Activated T-cell treated with anti-CD3 and anti-CD28 coated beads for 4 hours (primary cell): ENCODE results near the gene NAXD.
"Not testable (repeated sequence)": the region's sequence is repeated elsewhere in the genome, so short reads cannot be mapped to it uniquely, and the experiment has no call there.

ENCODE experiments used
- DNase-seq: peaks from one replicate; pipeline ENCODE4 v3.0.0-alpha.2; 2020

The NAXD gene

DNA sequence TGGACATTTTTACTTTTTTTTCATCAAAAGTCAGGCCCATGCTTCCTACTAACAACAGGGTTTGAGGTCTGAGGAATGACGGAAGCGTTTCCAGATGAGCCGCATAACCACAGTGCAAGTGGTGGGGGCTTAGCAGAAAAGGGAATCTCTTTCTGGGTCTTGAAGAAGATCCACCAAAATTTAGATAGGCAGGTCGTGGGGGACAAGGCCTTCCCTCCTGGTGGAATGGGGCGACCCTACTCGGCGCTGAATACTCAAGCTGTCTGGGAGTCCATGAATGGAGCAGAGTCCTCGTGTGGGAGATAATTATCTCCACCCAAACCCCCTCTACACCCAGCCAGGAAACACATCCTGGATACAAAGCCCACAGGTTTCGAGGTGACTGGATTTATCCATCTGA is 53.7 kb downstream of the NAXD start:
- no peak for DNase-seq

DNA sequence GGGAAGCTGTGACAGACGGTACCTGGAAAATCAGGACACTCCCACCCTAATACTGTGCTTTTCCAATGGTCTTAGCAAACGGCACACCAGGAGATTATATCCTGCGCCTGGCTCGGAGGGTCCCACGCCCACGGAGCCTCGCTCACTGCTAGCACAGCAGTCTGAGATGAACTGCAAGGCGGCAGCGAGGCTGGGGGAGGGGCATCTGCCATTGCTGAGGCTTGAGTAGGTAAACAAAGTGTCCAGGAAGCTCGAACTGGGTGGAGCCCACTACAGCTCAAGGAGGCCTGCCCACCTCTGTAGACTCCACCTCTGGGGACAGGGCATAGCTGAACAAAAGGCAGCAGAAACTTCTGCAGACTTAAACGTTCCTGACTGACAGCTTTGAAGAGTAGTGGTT is 54.5 kb downstream of the NAXD start:
- DNase-seq, result not testable (repeated sequence)

DNA sequence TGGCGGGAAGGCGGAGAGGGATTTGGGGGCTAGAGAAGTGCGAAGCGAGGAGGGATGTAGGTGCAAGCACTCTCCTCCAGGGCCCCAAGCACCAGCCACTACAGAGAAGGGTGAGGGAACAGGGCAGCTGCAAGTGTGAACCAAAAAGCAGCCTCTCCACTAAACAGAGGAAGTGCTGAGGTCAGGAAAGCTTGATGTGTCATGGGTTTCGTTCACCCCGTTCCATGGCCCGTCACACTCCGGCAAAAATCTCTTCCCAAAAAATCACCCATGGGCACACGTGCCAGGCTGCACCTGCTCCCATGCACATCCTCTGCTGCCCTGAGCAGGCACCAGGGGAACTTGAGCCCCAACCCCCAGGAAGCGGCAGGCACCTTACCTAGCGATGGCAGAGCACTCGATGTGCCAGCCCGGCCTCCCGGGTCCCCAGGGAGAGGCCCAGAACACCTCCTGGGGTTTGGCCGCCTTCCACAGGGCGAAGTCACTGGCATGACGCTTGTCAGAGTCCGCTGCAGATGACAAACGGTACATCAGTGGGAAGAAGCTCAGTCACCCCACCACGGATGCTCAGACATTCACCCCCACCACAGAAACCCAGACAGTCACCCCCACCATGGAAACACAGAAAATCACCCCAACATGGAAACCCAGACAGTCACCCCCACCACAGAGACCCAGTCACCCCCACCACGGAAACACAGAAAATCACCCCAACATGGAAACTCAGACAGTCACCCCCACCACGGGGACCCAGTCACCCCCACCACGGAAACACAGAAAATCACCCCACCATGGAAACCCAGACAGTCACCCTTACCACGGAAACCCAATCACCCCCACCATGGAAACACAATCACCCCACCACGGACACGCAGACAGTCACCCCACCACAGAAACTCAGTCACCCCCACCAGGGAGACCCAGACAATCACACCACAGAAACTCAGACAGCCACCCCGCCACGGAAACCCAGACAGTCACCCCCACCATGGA is 61.5 kb downstream of the NAXD start:
- DNase-seq, result no peak

DNA sequence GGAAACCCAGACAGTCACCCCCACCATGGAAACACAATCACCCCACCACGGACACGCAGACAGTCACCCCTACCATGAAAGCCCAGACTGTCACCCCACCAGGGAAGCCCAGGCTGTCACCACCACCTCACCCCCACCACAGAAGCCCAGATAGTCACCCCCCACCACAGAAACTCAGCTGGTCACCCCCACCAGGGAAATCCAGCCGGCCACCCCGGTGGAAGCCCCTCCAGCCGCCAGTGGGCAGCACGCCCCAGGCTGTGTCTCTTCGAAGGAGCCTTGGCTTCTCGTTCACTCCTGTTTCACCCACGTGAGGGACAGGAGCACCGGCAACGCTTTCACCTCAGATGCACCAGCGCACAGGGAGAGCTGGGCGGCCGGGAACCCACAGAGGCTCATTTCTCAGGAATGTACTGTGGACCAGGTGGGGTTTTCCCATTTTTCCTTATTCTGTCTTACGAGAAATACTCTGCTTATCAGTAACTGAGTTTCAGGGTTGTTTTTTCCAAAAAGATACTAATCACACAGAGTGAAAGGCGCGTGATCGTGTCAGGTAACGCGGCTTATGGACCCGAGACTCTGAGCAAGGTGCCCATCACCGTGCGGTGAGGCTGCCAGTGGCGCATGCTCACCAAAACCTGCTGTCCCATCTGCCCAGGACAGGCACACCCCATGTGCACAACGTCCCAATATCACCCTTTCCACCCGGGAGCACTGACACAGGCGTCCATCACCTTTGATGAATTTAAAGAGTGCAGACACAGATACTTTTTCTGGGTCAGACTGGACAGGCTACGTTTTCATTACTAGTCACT is 62.6 kb downstream of the NAXD start:
- no peak for DNase-seq

GRCh38 chr13:110680852-110681251 is 65.5 kb downstream of the NAXD start:
- DNase-seq, result no peak

DNA sequence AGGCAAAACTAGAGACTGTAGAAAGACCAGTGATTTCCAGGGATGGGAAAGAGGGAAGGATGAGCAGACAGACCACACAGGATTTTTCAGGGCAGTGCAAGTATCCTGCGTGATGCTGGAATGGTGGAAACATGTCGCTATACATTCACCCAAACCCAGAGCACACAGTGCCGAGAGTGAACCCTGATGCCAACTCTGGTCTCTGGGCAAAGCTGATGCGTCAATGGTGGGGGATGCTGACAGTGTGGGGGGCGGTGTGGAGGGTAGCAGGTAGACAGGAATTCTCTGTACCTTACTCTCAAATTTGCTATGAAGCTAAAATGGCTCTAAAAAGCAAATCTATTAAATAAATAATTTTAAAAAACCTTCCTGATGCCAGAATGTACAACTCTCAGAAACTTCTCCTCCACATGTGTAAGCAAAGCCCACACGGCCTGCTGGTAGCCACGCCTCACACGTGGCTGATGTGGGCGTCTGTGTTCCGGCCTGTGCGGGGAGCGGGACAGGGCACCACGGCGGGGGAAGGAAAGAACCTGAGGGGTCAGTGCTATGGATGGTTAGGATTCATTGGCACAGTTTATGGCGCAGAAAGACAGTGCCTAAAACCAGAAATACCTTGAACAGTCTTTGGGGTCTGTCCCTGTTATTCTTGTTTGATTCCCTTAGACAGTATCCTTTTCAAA is 66.7 kb downstream of the NAXD start:
- no peak for DNase-seq

DNA sequence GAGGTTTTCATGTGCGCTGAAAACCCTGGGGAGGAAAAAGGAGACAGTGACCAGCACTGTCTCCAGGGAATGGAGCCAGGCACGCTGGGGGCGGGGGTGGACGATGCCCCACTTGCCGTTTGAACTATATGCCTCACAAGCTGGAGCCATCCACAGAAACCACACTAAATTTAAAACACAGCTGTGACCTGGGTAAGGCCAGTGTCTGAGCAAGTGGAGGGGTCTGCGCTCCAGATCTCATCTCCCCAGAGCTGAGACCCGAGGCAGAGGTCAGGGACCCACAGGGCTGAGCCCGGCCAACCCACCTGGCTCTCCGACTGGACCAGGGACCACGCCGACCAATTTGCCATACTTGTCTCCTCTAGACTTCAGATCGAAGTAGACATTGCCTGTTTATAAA is 67.4 kb downstream of the NAXD start:
- DNase-seq, result no peak

GRCh38 chr13:110683203-110683883 is 68.0 kb downstream of the NAXD start:
- DNase-seq, result no peak

- DNase-seq, result no peak
Observed at GRCh38 chr13:110683921-110684320, 68.6 kb downstream of the NAXD start.

GRCh38 chr13:110684388-110685056 is 69.2 kb downstream of the NAXD start:
- no peak for DNase-seq

GRCh38 chr13:110685305-110686020 is 70.1 kb downstream of the NAXD start:
- DNase-seq, result no peak

DNA sequence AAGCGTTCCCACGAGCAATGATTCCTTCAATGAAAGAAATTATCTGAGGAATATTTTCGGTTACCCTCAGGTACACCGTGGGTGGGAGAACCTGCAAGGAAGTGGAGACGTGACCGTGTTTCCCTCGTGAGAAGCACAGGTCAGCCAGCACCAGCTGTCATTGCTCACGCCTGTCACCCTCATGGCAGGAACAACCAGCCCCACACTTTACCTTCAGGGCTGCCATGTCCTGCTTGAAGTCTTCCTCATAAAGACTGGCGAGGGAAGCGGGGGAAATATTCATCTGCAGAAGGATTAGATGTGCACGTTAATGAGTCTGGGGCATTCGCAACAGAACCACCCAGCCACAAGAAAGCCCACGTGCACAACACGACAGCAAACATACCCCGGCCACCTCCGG is 72.4 kb downstream of the NAXD start:
- DNase-seq, result no peak

DNA sequence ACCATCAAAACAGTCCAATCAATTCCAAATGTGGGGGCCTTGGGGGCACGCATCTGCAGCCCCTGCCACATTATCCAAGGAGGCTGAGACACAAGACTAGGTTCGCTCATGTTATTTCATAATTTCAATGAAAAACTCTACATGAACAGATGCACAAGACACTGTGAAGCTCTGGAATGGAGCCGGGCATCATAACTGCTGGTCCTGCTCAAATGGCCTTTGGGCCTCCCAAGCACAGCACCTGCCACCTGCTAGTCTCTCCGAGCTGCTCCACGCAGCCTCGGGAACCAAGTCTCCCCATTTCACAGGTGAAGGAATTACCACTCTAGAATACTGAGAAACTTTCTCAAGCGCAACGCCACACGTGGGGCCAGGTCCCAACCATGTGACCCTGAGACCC is 73.7 kb downstream of the NAXD start:
- no peak for DNase-seq
